Ectodermal cell (in vitro differentiated cells): Measurements from ENCODE around the gene GNAZ.

Source experiments
- H3K27ac ChIP-seq: 2 replicates; pipeline ENCODE4 v1.7.0; 2013; ENCODE audit warnings: mild to moderate bottlenecking, low read depth, low read length; ENCODE audit not compliant: insufficient read depth, poor library complexity, severe bottlenecking
- H3K27me3 ChIP-seq: 2 replicates; pipeline ENCODE4 v1.7.0; 2013; ENCODE audit warnings: mild to moderate bottlenecking, low read length; ENCODE audit not compliant: insufficient read depth, control insufficient read depth, poor library complexity, severe bottlenecking
- H3K36me3 ChIP-seq: one replicate; pipeline ENCODE4 v1.7.0; 2013; ENCODE audit warnings: low read length; ENCODE audit not compliant: control insufficient read depth, insufficient read depth
- H3K4me1 ChIP-seq: one replicate; pipeline ENCODE4 v1.7.0; 2013; ENCODE audit warnings: low read length; ENCODE audit not compliant: control insufficient read depth, insufficient read depth
- H3K4me3 ChIP-seq: 2 replicates; pipeline ENCODE4 v1.7.0; 2013; ENCODE audit warnings: low read depth, low read length, control low read depth; ENCODE audit not compliant: insufficient read depth
- H3K9me3 ChIP-seq: 2 replicates; pipeline ENCODE4 v1.7.0; 2013; ENCODE audit warnings: mild to moderate bottlenecking, low read length, moderate library complexity; ENCODE audit not compliant: control insufficient read depth
- WGBS, 2 experiments: methylation state at CpG; one replicate each; pipeline ENCODE4 v1.1.7; 2013; ENCODE audit warnings: missing lambda C conversion rate in 2 of 2; 5-methylcytosine and 5-hydroxymethylcytosine counted together

Gene GNAZ

GRCh38 chr22:23109079-23109347 is 38.7 kb downstream of the GNAZ start:
- Histone ChIP-seq H3K9me3 (no peaks in the 10 kb centered on the region), H3K27ac (no peak overlapping the region), H3K4me3 (no peak overlapping the region), H3K27me3 (no peaks in the 10 kb centered on the region), H3K4me1 (peaks cover 4% of the 10 kb centered on the region), H3K36me3 (no peaks in the 10 kb centered on the region)
- WGBS, 2 experiments = 94% methylated on average over 6 of the region's 6 CpGs

GRCh38 chr22:23109441-23109978 is 39.2 kb downstream of the GNAZ start:
- WGBS, 2 experiments = 90 to 94% methylated on average over 5 of the region's 5 CpGs
- Histone ChIP-seq H3K4me3 (no peak overlapping the region), H3K9me3 (no peaks in the 10 kb centered on the region), H3K27ac (no peak overlapping the region), H3K4me1 (peaks cover 4% of the 10 kb centered on the region), H3K36me3 (no peaks in the 10 kb centered on the region), H3K27me3 (no peaks in the 10 kb centered on the region)

- H3K4me1 ChIP-seq = peaks cover 4% of the 10 kb centered on the region
- H3K36me3 ChIP-seq = no peaks in the 10 kb centered on the region
- WGBS, 2 experiments = 91 to 92% methylated on average over 10 of the region's 10 CpGs
- H3K27ac ChIP-seq = no peak overlapping the region
- no peak overlapping the region for H3K4me3 ChIP-seq
- no peaks in the 10 kb centered on the region for H3K9me3 ChIP-seq
- H3K27me3 ChIP-seq = no peaks in the 10 kb centered on the region
Measured at GRCh38 chr22:23110190-23110921, 40.0 kb downstream of the GNAZ start.

GRCh38 chr22:23110922-23111527 is 40.7 kb downstream of the GNAZ start:
- WGBS, 2 experiments = 82 to 87% methylated on average over 15 of the region's 15 CpGs
- Histone ChIP-seq H3K27ac (no peak overlapping the region), H3K27me3 (no peaks in the 10 kb centered on the region), H3K4me3 (no peak overlapping the region), H3K36me3 (no peaks in the 10 kb centered on the region), H3K9me3 (no peaks in the 10 kb centered on the region), H3K4me1 (peaks cover 4% of the 10 kb centered on the region)

- Histone ChIP-seq H3K36me3 (no peaks in the 10 kb centered on the region), H3K27ac (no peak overlapping the region), H3K4me3 (no peak overlapping the region), H3K27me3 (no peaks in the 10 kb centered on the region), H3K9me3 (no peaks in the 10 kb centered on the region), H3K4me1 (peaks cover 4% of the 10 kb centered on the region)
- 91% methylated on average over 9 of the region's 9 CpGs for WGBS, 2 experiments
Measured at GRCh38 chr22:23112472-23113012, 42.2 kb downstream of the GNAZ start.

GRCh38 chr22:23113067-23113846 is 42.9 kb downstream of the GNAZ start:
- Histone ChIP-seq H3K27me3 (no peaks in the 10 kb centered on the region), H3K36me3 (no peaks in the 10 kb centered on the region), H3K4me1 (peaks cover 4% of the 10 kb centered on the region), H3K4me3 (no peak overlapping the region), H3K9me3 (no peaks in the 10 kb centered on the region), H3K27ac (no peak overlapping the region)
- 92 to 95% methylated on average over 14 of the region's 14 CpGs for WGBS, 2 experiments

GRCh38 chr22:23113847-23114720 is 43.8 kb downstream of the GNAZ start:
- 87 to 91% methylated on average over 18 of the region's 18 CpGs for WGBS, 2 experiments
- Histone ChIP-seq H3K27me3 (no peaks in the 10 kb centered on the region), H3K4me1 (peaks cover 4% of the 10 kb centered on the region), H3K4me3 (no peak overlapping the region), H3K27ac (no peak overlapping the region), H3K9me3 (no peaks in the 10 kb centered on the region), H3K36me3 (no peaks in the 10 kb centered on the region)

GRCh38 chr22:23114721-23115020 is 44.4 kb downstream of the GNAZ start:
- WGBS, 2 experiments = 86 to 100% methylated on average over 2 of the region's 2 CpGs
- Histone ChIP-seq H3K36me3 (no peaks in the 10 kb centered on the region), H3K4me1 (peaks cover 4% of the 10 kb centered on the region), H3K9me3 (no peaks in the 10 kb centered on the region), H3K27me3 (no peaks in the 10 kb centered on the region), H3K4me3 (no peak overlapping the region), H3K27ac (no peak overlapping the region)

GRCh38 chr22:23115369-23115768 is 45.0 kb downstream of the GNAZ start:
- WGBS, 2 experiments = 94 to 96% methylated on average over 7 of the region's 7 CpGs
- Histone ChIP-seq H3K27me3 (no peaks in the 10 kb centered on the region), H3K27ac (no peak overlapping the region), H3K4me3 (no peak overlapping the region), H3K36me3 (no peaks in the 10 kb centered on the region), H3K4me1 (peaks cover 2% of the 10 kb centered on the region), H3K9me3 (no peaks in the 10 kb centered on the region)
